Uterus (tissue), 2 donors: ENCODE results near the gene AKR7A2.

Source experiments
- POLR2A ChIP-seq, 2 donors: fragments of 450-650 bp; IDR thresholded peaks; one replicate each; pipeline ENCODE4 v1.6.1; 2016; ENCODE audit warnings: antibody characterized with exemption in 2 of 2, mild to moderate bottlenecking in 1 of 2, moderate library complexity in 1 of 2
- TF ChIP-seq, protein P1 (sequence below), 4 experiments: fragments of 200-600 bp in 2 of 4; fragments of 450-650 bp in 2 of 4; sonication (generic) in 2 of 4; IDR thresholded peaks; one replicate each; pipeline ENCODE4 v1.5.1; 2016 to 2019; ENCODE audit warnings: antibody characterized with exemption in 4 of 4, mild to moderate bottlenecking in 2 of 4, moderate library complexity in 1 of 4

DNA sequence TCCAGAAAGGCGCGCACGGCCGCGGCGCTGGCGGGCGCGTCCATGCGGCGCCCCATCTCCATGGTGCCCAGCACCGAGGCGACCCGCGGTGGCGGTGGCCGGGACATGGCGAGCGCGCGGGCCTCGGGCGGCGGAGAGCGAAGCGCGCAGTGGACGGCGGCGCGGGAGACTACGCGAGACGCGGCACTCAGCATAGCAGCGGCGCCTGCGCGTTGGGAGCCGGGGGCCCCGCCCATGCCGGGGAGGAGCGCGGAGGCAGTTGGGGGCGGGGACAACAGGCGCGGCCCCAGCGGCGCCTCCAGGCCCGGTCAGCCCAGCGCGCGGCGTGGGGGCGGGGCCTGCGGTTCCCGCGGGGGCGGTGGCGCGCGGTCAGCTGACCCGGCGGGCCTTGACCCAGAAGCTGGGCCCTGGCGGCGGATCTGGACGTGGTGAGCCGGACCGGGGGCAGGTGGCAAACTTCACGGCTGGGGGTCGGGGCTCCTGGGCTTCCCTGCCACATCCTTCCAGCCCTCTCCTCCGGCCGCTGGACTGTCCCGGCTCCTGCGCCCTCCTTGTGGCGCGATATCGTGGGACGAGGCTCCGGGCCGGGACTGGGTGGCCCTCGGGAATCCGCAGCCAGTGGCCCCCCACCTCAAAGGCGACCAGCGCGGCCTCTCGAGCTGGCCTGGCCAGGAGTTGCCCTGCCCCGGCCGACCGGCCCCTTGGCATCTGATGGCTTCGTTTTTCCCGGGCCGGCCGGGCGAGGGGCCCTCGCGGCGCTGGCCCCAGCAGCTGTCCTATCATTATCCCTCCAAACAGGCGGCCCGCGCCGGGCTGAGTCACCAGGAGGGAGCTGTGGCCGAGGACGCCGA lies at the start of gene AKR7A2, which contains the start of gene SLC66A1:
- TF ChIP-seq, protein P1, sequence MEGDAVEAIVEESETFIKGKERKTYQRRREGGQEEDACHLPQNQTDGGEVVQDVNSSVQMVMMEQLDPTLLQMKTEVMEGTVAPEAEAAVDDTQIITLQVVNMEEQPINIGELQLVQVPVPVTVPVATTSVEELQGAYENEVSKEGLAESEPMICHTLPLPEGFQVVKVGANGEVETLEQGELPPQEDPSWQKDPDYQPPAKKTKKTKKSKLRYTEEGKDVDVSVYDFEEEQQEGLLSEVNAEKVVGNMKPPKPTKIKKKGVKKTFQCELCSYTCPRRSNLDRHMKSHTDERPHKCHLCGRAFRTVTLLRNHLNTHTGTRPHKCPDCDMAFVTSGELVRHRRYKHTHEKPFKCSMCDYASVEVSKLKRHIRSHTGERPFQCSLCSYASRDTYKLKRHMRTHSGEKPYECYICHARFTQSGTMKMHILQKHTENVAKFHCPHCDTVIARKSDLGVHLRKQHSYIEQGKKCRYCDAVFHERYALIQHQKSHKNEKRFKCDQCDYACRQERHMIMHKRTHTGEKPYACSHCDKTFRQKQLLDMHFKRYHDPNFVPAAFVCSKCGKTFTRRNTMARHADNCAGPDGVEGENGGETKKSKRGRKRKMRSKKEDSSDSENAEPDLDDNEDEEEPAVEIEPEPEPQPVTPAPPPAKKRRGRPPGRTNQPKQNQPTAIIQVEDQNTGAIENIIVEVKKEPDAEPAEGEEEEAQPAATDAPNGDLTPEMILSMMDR (IDR thresholded peaks at IDR 0.05), result peak in 1 of 4 experiments; percentile 37
- peak; percentile 86 to 87 for TF ChIP-seq POLR2A (IDR thresholded peaks at IDR 0.05)
